ENCODE measurements around the gene AUTS2. TPM values are rescaled to one million over a fixed set of nuclear protein-coding genes. Genes with fewer than 3 reads are reported as not detected.

AUTS2 gene
- polyA plus RNA-seq, 1 donor (not counting 4 experiments of a cell fraction or from before 2014, with no cell fraction given): 4.7 TPM

DNA sequence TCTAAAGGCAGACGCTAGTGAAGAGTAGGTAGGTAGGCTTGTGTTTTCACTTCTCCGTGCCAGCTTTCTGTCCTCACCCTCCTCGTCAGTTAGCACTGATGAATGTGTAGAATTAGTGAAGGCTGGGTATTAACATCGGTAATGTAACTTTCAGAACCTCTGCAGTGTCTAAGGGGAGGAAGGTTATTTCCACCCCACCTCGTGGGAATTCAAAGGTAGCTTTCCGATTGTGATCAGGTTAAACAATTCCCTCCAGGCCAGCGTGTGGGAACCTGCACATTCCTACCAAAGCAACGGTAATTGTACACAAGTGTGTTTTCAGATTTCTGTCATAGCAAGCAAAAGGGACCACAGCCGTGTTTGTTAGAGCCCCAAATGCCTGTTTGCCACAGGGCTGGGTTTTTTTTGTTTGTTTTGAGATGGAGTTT is 1128.7 kb downstream of the AUTS2 start:
- Histone ChIP-seq H3K9me1 (ENCODE audit: control insufficient read depth, extremely low read depth, insufficient read depth, low read length) (peaks cover 4% of the 10 kb centered on the region), H3K4me1 (ENCODE audit: control insufficient read depth, extremely low read depth, insufficient read depth, low read length) (peaks cover 44% of the 10 kb centered on the region), H3K27ac (ENCODE audit: control insufficient read depth, insufficient read depth, low read length) (peak overlapping the region; percentile 34), H3K4me2 (ENCODE audit: control insufficient read depth, extremely low read depth, insufficient read depth, low read depth, low read length) (peak overlapping the region; percentile 93), H4K20me1 (ENCODE audit: control insufficient read depth, extremely low read depth, insufficient read depth, low read length) (no peaks in the 10 kb centered on the region), H3K36me3 (ENCODE audit: control insufficient read depth in 2 of 2, extremely low read depth in 1 of 2, insufficient read depth in 2 of 2, low read length in 2 of 2) (peaks cover 0 to 4% of the 10 kb centered on the region in 2 experiments), H3K9me3 (ENCODE audit: control insufficient read depth, low read depth, low read length) (peaks cover 3% of the 10 kb centered on the region), H3K4me3 (ENCODE audit: control insufficient read depth in 2 of 3, extremely low read depth in 1 of 3, insufficient read depth in 2 of 3, low read depth in 1 of 3, low read length in 3 of 3) (peak overlapping the region in 2 of 3 experiments; percentile 32 to 50), H2AFZ (ENCODE audit: control insufficient read depth, low read length) (peak overlapping the region; percentile 30), H3K27me3 (ENCODE audit: control insufficient read depth, extremely low read depth, insufficient read depth, low read length) (no peaks in the 10 kb centered on the region), H3K79me2 (ENCODE audit: control insufficient read depth, insufficient read depth, low read length) (peaks cover 66% of the 10 kb centered on the region), H3K9ac (ENCODE audit: control insufficient read depth, extremely low read depth, insufficient read depth, low read length) (peak overlapping the region; percentile 35)
- dilution Hi-C loops (cut with MboI; ENCODE audit: extremely low pct_ligation_motif_present, low sequenced_read_pairs): no loop called here
- no peak for DNase-seq (ENCODE audit: low read depth, low spot score)
- TF ChIP-seq, protein P1, sequence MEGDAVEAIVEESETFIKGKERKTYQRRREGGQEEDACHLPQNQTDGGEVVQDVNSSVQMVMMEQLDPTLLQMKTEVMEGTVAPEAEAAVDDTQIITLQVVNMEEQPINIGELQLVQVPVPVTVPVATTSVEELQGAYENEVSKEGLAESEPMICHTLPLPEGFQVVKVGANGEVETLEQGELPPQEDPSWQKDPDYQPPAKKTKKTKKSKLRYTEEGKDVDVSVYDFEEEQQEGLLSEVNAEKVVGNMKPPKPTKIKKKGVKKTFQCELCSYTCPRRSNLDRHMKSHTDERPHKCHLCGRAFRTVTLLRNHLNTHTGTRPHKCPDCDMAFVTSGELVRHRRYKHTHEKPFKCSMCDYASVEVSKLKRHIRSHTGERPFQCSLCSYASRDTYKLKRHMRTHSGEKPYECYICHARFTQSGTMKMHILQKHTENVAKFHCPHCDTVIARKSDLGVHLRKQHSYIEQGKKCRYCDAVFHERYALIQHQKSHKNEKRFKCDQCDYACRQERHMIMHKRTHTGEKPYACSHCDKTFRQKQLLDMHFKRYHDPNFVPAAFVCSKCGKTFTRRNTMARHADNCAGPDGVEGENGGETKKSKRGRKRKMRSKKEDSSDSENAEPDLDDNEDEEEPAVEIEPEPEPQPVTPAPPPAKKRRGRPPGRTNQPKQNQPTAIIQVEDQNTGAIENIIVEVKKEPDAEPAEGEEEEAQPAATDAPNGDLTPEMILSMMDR (optimal IDR thresholded peaks at IDR 0.05 in 1 of 3, IDR thresholded peaks at IDR 0.05 in 1 of 3, conservative IDR thresholded peaks at IDR 0.05 in 1 of 3; ENCODE audit: extremely low read depth in 1 of 3, insufficient read depth in 2 of 3, low read length in 3 of 3): no peak
- TF ChIP-seq EZH2 (IDR thresholded peaks at IDR 0.05; ENCODE audit: low read length): no peak
- peak; percentile 56 for FAIRE-seq

GRCh38 chr7:70727861-70728260 is 1129.6 kb downstream of the AUTS2 start:
- no peak overlapping the region for H3K4me2 ChIP-seq (ENCODE audit: control insufficient read depth, extremely low read depth, insufficient read depth, low read depth, low read length)
- peaks cover 0 to 4% of the 10 kb centered on the region in 2 experiments for H3K36me3 ChIP-seq (ENCODE audit: control insufficient read depth in 2 of 2, extremely low read depth in 1 of 2, insufficient read depth in 2 of 2, low read length in 2 of 2)
- no peak overlapping the region for H2AFZ ChIP-seq (ENCODE audit: control insufficient read depth, low read length)
- TF ChIP-seq, protein P1 (optimal IDR thresholded peaks at IDR 0.05 in 1 of 3, IDR thresholded peaks at IDR 0.05 in 1 of 3, conservative IDR thresholded peaks at IDR 0.05 in 1 of 3; ENCODE audit: extremely low read depth in 1 of 3, insufficient read depth in 2 of 3, low read length in 3 of 3): no peak
- no peak for TF ChIP-seq EZH2 (IDR thresholded peaks at IDR 0.05; ENCODE audit: low read length)
- H3K9me3 ChIP-seq (ENCODE audit: control insufficient read depth, low read depth, low read length): peaks cover 3% of the 10 kb centered on the region
- peaks cover 4% of the 10 kb centered on the region for H3K9me1 ChIP-seq (ENCODE audit: control insufficient read depth, extremely low read depth, insufficient read depth, low read length)
- H3K27ac ChIP-seq (ENCODE audit: control insufficient read depth, insufficient read depth, low read length): no peak overlapping the region
- no peak overlapping the region for H3K4me3 ChIP-seq (ENCODE audit: control insufficient read depth in 2 of 3, extremely low read depth in 1 of 3, insufficient read depth in 2 of 3, low read depth in 1 of 3, low read length in 3 of 3)
- H3K27me3 ChIP-seq (ENCODE audit: control insufficient read depth, extremely low read depth, insufficient read depth, low read length): no peaks in the 10 kb centered on the region
- peaks cover 42% of the 10 kb centered on the region for H3K4me1 ChIP-seq (ENCODE audit: control insufficient read depth, extremely low read depth, insufficient read depth, low read length)
- dilution Hi-C loops (cut with MboI; ENCODE audit: extremely low pct_ligation_motif_present, low sequenced_read_pairs): no loop called here
- no peak for DNase-seq (ENCODE audit: low read depth, low spot score)
- FAIRE-seq: peak; percentile 9
- H3K9ac ChIP-seq (ENCODE audit: control insufficient read depth, extremely low read depth, insufficient read depth, low read length): no peak overlapping the region
- H3K79me2 ChIP-seq (ENCODE audit: control insufficient read depth, insufficient read depth, low read length): peaks cover 68% of the 10 kb centered on the region
- no peaks in the 10 kb centered on the region for H4K20me1 ChIP-seq (ENCODE audit: control insufficient read depth, extremely low read depth, insufficient read depth, low read length)
